ENCODE measurements around the gene OXLD1. TPM values are rescaled to one million over a fixed set of nuclear protein-coding genes. Genes with fewer than 3 reads are reported as not detected.

The OXLD1 gene
- polyA plus RNA-seq (2013, experiment 1 of 2): 32.0 TPM
- 23.7 TPM for polyA plus RNA-seq (2013, experiment 2 of 2)

GRCh38 chr17:81666342-81667191 is at the start of gene OXLD1, which contains the start of gene CCDC137:
OXLD1 (minus strand) TSS chr17:81666605; CDS start chr17:81666577, 28 bp downstream.
CCDC137 (plus strand) TSS chr17:81666737; CDS start chr17:81666767, 30 bp downstream.
- peak within 1 kb of the TSS; percentile 79 for H3K27ac ChIP-seq (ENCODE audit: low read depth, low read length, severe bottlenecking)
- peaks cover 48% of the 10 kb centered on the region for H3K36me3 ChIP-seq (ENCODE audit: control insufficient read depth, insufficient read depth, low read length)
- H3K9me3 ChIP-seq (ENCODE audit: control insufficient read depth, low read length): no peaks in the 10 kb centered on the region
- H3K4me1 ChIP-seq (ENCODE audit: control insufficient read depth, insufficient read depth, low read length, poor library complexity, severe bottlenecking): peaks cover 14% of the 10 kb centered on the region
- WGBS, 2 experiments (ENCODE audit: insufficient coverage in 2 of 2): 0 to 1% methylated on average over 77 to 81 of the region's 96 CpGs
- H3K4me3 ChIP-seq (ENCODE audit: extremely low read depth, insufficient read depth, low read length, poor library complexity, severe bottlenecking): peak within 1 kb of the TSS; percentile 94

- Histone ChIP-seq H3K4me3 (ENCODE audit: extremely low read depth, insufficient read depth, low read length, poor library complexity, severe bottlenecking) (no peak overlapping the region), H3K4me1 (ENCODE audit: control insufficient read depth, insufficient read depth, low read length, poor library complexity, severe bottlenecking) (peaks cover 28% of the 10 kb centered on the region), H3K9me3 (ENCODE audit: control insufficient read depth, low read length) (no peaks in the 10 kb centered on the region), H3K36me3 (ENCODE audit: control insufficient read depth, insufficient read depth, low read length) (peaks cover 10% of the 10 kb centered on the region), H3K27ac (ENCODE audit: low read depth, low read length, severe bottlenecking) (no peak overlapping the region)
- 93 to 95% methylated on average over 27 to 28 of the region's 32 CpGs for WGBS, 2 experiments (ENCODE audit: insufficient coverage in 2 of 2)
Observed at GRCh38 chr17:81715107-81715871, 48.9 kb upstream of the OXLD1 start.

- Histone ChIP-seq H3K4me3 (ENCODE audit: extremely low read depth, insufficient read depth, low read length, poor library complexity, severe bottlenecking) (no peak overlapping the region), H3K4me1 (ENCODE audit: control insufficient read depth, insufficient read depth, low read length, poor library complexity, severe bottlenecking) (peaks cover 30% of the 10 kb centered on the region), H3K36me3 (ENCODE audit: control insufficient read depth, insufficient read depth, low read length) (peaks cover 10% of the 10 kb centered on the region), H3K27ac (ENCODE audit: low read depth, low read length, severe bottlenecking) (no peak overlapping the region), H3K9me3 (ENCODE audit: control insufficient read depth, low read length) (no peaks in the 10 kb centered on the region)
- 96 to 97% methylated on average over 26 to 27 of the region's 39 CpGs for WGBS, 2 experiments (ENCODE audit: insufficient coverage in 2 of 2)
Observed at GRCh38 chr17:81714412-81715106, 48.2 kb upstream of the OXLD1 start.

GRCh38 chr17:81713556-81714411 is 47.4 kb upstream of the OXLD1 start:
- Histone ChIP-seq H3K27ac (ENCODE audit: low read depth, low read length, severe bottlenecking) (no peak overlapping the region), H3K4me3 (ENCODE audit: extremely low read depth, insufficient read depth, low read length, poor library complexity, severe bottlenecking) (peak overlapping the region; percentile 5), H3K4me1 (ENCODE audit: control insufficient read depth, insufficient read depth, low read length, poor library complexity, severe bottlenecking) (peaks cover 30% of the 10 kb centered on the region), H3K9me3 (ENCODE audit: control insufficient read depth, low read length) (no peaks in the 10 kb centered on the region), H3K36me3 (ENCODE audit: control insufficient read depth, insufficient read depth, low read length) (peaks cover 10% of the 10 kb centered on the region)
- 76 to 84% methylated on average over 32 to 34 of the region's 36 CpGs for WGBS, 2 experiments (ENCODE audit: insufficient coverage in 2 of 2)

GRCh38 chr17:81713004-81713555 is 46.7 kb upstream of the OXLD1 start:
- H3K27ac ChIP-seq (ENCODE audit: low read depth, low read length, severe bottlenecking): no peak overlapping the region
- 56 to 67% methylated on average over 14 to 18 of the region's 18 CpGs for WGBS, 2 experiments (ENCODE audit: insufficient coverage in 2 of 2)

GRCh38 chr17:81712468-81713003 is 46.1 kb upstream of the OXLD1 start:
- Histone ChIP-seq H3K4me1 (ENCODE audit: control insufficient read depth, insufficient read depth, low read length, poor library complexity, severe bottlenecking) (peaks cover 30% of the 10 kb centered on the region), H3K27ac (ENCODE audit: low read depth, low read length, severe bottlenecking) (no peak overlapping the region), H3K9me3 (ENCODE audit: control insufficient read depth, low read length) (no peaks in the 10 kb centered on the region), H3K36me3 (ENCODE audit: control insufficient read depth, insufficient read depth, low read length) (peaks cover 13% of the 10 kb centered on the region), H3K4me3 (ENCODE audit: extremely low read depth, insufficient read depth, low read length, poor library complexity, severe bottlenecking) (peak overlapping the region; percentile 64)
- WGBS, 2 experiments (ENCODE audit: insufficient coverage in 2 of 2): 3 to 4% methylated on average over 33 to 34 of the region's 41 CpGs

More at GRCh38 chr17:81713004-81713555, 46.7 kb upstream of the OXLD1 start:
- peaks cover 13% of the 10 kb centered on the region for H3K36me3 ChIP-seq (ENCODE audit: control insufficient read depth, insufficient read depth, low read length)
- H3K9me3 ChIP-seq (ENCODE audit: control insufficient read depth, low read length): no peaks in the 10 kb centered on the region
- H3K4me3 ChIP-seq (ENCODE audit: extremely low read depth, insufficient read depth, low read length, poor library complexity, severe bottlenecking): peak overlapping the region; percentile 64
- peaks cover 30% of the 10 kb centered on the region for H3K4me1 ChIP-seq (ENCODE audit: control insufficient read depth, insufficient read depth, low read length, poor library complexity, severe bottlenecking)

- Histone ChIP-seq H3K27ac (ENCODE audit: low read depth, low read length, severe bottlenecking) (no peak within 1 kb of the TSS), H3K9me3 (ENCODE audit: control insufficient read depth, low read length) (no peaks in the 10 kb centered on the region), H3K36me3 (ENCODE audit: control insufficient read depth, insufficient read depth, low read length) (peaks cover 15% of the 10 kb centered on the region), H3K4me3 (ENCODE audit: extremely low read depth, insufficient read depth, low read length, poor library complexity, severe bottlenecking) (peak within 1 kb of the TSS; percentile 64), H3K4me1 (ENCODE audit: control insufficient read depth, insufficient read depth, low read length, poor library complexity, severe bottlenecking) (peaks cover 30% of the 10 kb centered on the region)
- 0 to 1% methylated on average over 36 to 40 of the region's 89 CpGs for WGBS, 2 experiments (ENCODE audit: insufficient coverage in 2 of 2)
Observed at GRCh38 chr17:81711814-81712467, 45.5 kb upstream of the OXLD1 start, which contains the start of gene SLC25A10. SLC25A10 (plus strand) TSS chr17:81712284; CDS start chr17:81712427, 143 bp downstream.

GRCh38 chr17:81710514-81711308 is 44.3 kb upstream of the OXLD1 start:
- Histone ChIP-seq H3K9me3 (ENCODE audit: control insufficient read depth, low read length) (no peaks in the 10 kb centered on the region), H3K4me3 (ENCODE audit: extremely low read depth, insufficient read depth, low read length, poor library complexity, severe bottlenecking) (peak overlapping the region; percentile 64), H3K27ac (ENCODE audit: low read depth, low read length, severe bottlenecking) (no peak overlapping the region), H3K4me1 (ENCODE audit: control insufficient read depth, insufficient read depth, low read length, poor library complexity, severe bottlenecking) (peaks cover 30% of the 10 kb centered on the region), H3K36me3 (ENCODE audit: control insufficient read depth, insufficient read depth, low read length) (peaks cover 28% of the 10 kb centered on the region)
- 17 to 18% methylated on average over 27 to 29 of the region's 29 CpGs for WGBS, 2 experiments (ENCODE audit: insufficient coverage in 2 of 2)

Data from mesodermal cell (in vitro differentiated cells).